ENCODE results near the gene NFATC1.

Gene NFATC1

DNA sequence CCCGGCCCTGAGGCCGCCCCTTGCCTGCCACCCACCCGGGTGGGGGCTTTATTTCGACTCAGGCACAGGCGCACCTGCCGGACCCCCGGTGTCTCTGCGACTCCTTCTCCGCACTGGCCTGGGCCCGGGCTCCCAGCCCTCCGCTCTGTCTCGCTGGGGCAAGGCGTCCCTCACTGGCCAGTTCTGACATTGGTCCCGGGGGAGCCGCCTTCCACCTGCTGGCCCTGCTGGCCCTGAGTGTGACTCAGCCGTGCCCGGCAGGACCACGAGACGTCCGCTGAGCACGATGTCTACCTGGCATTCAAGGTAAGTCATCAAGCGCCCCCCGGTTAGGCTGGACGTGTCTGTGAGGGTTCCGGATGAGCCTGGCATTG is 152.3 kb downstream of the NFATC1 start:
- Histone ChIP-seq H3K27me3 (ENCODE audit: control insufficient read depth, insufficient read depth, low read length) (no peaks in the 10 kb centered on the region), H3K9me3 (ENCODE audit: control insufficient read depth, insufficient read depth, low read length) (no peaks in the 10 kb centered on the region)

GRCh38 chr18:79548621-79548985 is 152.9 kb downstream of the NFATC1 start:
- H3K4me1 ChIP-seq (ENCODE audit: control insufficient read depth, insufficient read depth, low read length) = no peaks in the 10 kb centered on the region
- no peaks in the 10 kb centered on the region for H3K36me3 ChIP-seq (ENCODE audit: control insufficient read depth, insufficient read depth, low read length)
- H3K4me3 ChIP-seq (ENCODE audit: low read depth, low read length) = no peak overlapping the region
- H3K27me3 ChIP-seq (ENCODE audit: control insufficient read depth, insufficient read depth, low read length) = no peaks in the 10 kb centered on the region
- no peaks in the 10 kb centered on the region for H3K9me3 ChIP-seq (ENCODE audit: control insufficient read depth, insufficient read depth, low read length)
- H3K9ac ChIP-seq (ENCODE audit: low read depth, low read length) = no peak overlapping the region

More for the DNA sequence above, 152.3 kb downstream of the NFATC1 start:
- H3K9ac ChIP-seq (ENCODE audit: low read depth, low read length) = no peak overlapping the region
- H3K36me3 ChIP-seq (ENCODE audit: control insufficient read depth, insufficient read depth, low read length) = no peaks in the 10 kb centered on the region
- H3K4me1 ChIP-seq (ENCODE audit: control insufficient read depth, insufficient read depth, low read length) = no peaks in the 10 kb centered on the region
- H3K4me3 ChIP-seq (ENCODE audit: low read depth, low read length) = no peak overlapping the region

DNA sequence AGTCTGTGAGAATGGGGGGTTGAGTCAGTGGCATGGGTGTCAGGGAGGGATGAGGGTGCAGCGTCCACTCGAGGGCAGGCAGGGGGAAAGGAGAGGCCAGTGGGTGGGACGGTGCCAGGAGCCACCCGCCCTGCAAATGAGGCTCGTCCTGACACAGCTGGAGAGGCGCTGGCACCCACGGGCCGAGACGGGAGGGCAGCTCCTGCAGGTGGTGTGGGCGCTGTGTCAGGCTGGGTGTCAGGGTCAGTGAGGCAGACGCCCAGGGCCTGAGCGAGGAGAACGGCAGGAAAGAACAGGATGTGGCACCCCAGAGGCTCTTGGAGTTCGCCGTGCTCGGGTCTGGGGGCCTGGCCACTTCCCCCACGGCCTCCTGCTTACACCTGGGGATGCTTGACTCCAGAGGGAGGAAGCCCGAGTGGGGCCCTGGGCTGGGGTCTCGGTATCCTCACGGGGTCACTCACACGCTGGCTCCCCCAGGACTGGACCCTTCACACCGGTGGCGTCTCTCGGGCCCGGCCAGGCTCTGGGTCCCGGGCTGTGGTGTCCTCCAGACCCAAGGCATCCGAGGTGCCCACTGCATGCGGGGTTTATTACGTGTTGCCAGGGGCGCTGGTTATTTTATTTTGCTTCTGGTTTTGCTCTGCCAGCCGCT is 153.4 kb downstream of the NFATC1 start:
- H3K4me3 ChIP-seq (ENCODE audit: low read depth, low read length) = no peak overlapping the region
- H3K9me3 ChIP-seq (ENCODE audit: control insufficient read depth, insufficient read depth, low read length) = no peaks in the 10 kb centered on the region
- H3K9ac ChIP-seq (ENCODE audit: low read depth, low read length) = no peak overlapping the region
- H3K36me3 ChIP-seq (ENCODE audit: control insufficient read depth, insufficient read depth, low read length) = no peaks in the 10 kb centered on the region
- no peaks in the 10 kb centered on the region for H3K4me1 ChIP-seq (ENCODE audit: control insufficient read depth, insufficient read depth, low read length)
- no peaks in the 10 kb centered on the region for H3K27me3 ChIP-seq (ENCODE audit: control insufficient read depth, insufficient read depth, low read length)

DNA sequence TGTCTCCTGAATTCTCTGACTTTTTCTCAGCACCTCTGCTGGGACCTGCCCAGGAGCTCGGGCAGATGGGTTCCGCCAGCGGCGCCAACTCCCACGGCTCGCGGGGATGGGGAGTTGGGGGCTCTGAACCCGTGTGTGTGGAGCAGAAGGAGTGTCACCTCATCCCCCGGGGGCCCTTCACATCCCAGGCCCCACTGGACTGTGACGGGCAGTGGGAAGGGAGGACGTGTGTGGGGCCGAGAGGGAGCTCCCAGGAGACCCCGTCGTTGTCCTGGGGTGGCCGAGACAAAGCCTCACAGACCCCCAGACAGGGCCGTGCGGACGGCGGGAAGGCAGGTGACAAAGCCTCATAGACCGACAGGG is 153.9 kb downstream of the NFATC1 start:
- no peak overlapping the region for H3K9ac ChIP-seq (ENCODE audit: low read depth, low read length)
- H3K27me3 ChIP-seq (ENCODE audit: control insufficient read depth, insufficient read depth, low read length) = no peaks in the 10 kb centered on the region
- H3K4me1 ChIP-seq (ENCODE audit: control insufficient read depth, insufficient read depth, low read length) = no peaks in the 10 kb centered on the region
- no peak overlapping the region for H3K4me3 ChIP-seq (ENCODE audit: low read depth, low read length)
- no peaks in the 10 kb centered on the region for H3K9me3 ChIP-seq (ENCODE audit: control insufficient read depth, insufficient read depth, low read length)
- no peaks in the 10 kb centered on the region for H3K36me3 ChIP-seq (ENCODE audit: control insufficient read depth, insufficient read depth, low read length)

DNA sequence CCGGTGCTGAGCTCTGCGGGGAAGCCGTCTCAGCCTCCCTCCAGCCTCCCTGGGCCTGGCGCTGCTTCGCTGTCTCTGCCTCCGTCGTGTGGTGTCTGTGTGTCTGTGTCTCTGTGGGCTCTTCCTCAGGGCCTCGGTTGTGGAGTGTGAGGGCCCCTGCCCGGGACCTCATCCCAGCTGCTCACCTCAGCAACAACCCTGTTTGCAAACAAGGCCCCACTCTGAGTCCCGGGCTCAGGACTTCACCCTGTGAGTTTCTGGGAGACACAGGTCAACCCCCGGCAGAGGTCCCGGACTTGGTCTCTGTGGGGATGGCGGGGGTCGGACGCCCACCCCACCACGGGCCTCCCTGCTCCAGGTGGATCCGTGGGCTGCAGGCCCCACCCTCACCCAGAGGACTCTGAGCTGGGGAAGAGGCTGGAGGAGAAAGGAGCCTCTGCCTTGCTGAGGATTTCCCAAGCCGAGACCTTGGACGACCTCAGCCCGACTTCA is 156.5 kb downstream of the NFATC1 start:
- H3K27me3 ChIP-seq (ENCODE audit: control insufficient read depth, insufficient read depth, low read length) = no peaks in the 10 kb centered on the region
- H3K9ac ChIP-seq (ENCODE audit: low read depth, low read length) = no peak overlapping the region
- H3K4me3 ChIP-seq (ENCODE audit: low read depth, low read length) = no peak overlapping the region

DNA sequence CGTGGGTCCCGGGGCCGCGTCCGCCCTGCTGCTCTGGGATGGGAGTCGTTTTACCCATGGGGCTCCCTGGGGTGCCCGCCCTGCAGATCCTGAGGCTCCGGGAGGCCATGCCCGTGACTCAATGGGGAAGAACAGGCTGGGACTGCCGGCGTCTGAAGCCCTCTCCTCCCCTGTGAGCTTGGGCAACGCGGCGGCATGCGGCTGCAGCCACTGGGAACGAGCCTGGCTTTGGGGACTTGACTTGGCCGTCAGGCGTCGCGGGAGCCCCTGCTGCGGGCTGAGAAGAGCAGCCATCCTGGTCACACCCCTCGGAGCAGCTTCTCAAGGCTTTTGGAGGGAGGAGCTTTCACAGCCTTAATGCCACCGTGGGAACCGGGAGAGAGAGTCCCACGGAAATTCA is 157.0 kb downstream of the NFATC1 start:
- Histone ChIP-seq H3K36me3 (ENCODE audit: control insufficient read depth, insufficient read depth, low read length) (no peaks in the 10 kb centered on the region), H3K9ac (ENCODE audit: low read depth, low read length) (no peak overlapping the region), H3K27me3 (ENCODE audit: control insufficient read depth, insufficient read depth, low read length) (no peaks in the 10 kb centered on the region), H3K4me3 (ENCODE audit: low read depth, low read length) (no peak overlapping the region), H3K9me3 (ENCODE audit: control insufficient read depth, insufficient read depth, low read length) (no peaks in the 10 kb centered on the region), H3K4me1 (ENCODE audit: control insufficient read depth, insufficient read depth, low read length) (no peaks in the 10 kb centered on the region)

More for the DNA sequence above, 156.5 kb downstream of the NFATC1 start:
- Histone ChIP-seq H3K4me1 (ENCODE audit: control insufficient read depth, insufficient read depth, low read length) (no peaks in the 10 kb centered on the region), H3K36me3 (ENCODE audit: control insufficient read depth, insufficient read depth, low read length) (no peaks in the 10 kb centered on the region), H3K9me3 (ENCODE audit: control insufficient read depth, insufficient read depth, low read length) (no peaks in the 10 kb centered on the region)

- Histone ChIP-seq H3K27me3 (ENCODE audit: control insufficient read depth, insufficient read depth, low read length) (no peaks in the 10 kb centered on the region), H3K4me1 (ENCODE audit: control insufficient read depth, insufficient read depth, low read length) (no peaks in the 10 kb centered on the region), H3K4me3 (ENCODE audit: low read depth, low read length) (no peak overlapping the region), H3K36me3 (ENCODE audit: control insufficient read depth, insufficient read depth, low read length) (no peaks in the 10 kb centered on the region), H3K9me3 (ENCODE audit: control insufficient read depth, insufficient read depth, low read length) (no peaks in the 10 kb centered on the region), H3K9ac (ENCODE audit: low read depth, low read length) (no peak overlapping the region)
These were observed 157.4 kb downstream of the NFATC1 start for GRCh38 chr18:79553154-79553553.

GRCh38 chr18:79553696-79554095 is 158.0 kb downstream of the NFATC1 start:
- no peaks in the 10 kb centered on the region for H3K9me3 ChIP-seq (ENCODE audit: control insufficient read depth, insufficient read depth, low read length)
- H3K4me3 ChIP-seq (ENCODE audit: low read depth, low read length) = no peak overlapping the region
- no peaks in the 10 kb centered on the region for H3K4me1 ChIP-seq (ENCODE audit: control insufficient read depth, insufficient read depth, low read length)
- H3K9ac ChIP-seq (ENCODE audit: low read depth, low read length) = no peak overlapping the region
- no peaks in the 10 kb centered on the region for H3K36me3 ChIP-seq (ENCODE audit: control insufficient read depth, insufficient read depth, low read length)
- H3K27me3 ChIP-seq (ENCODE audit: control insufficient read depth, insufficient read depth, low read length) = no peaks in the 10 kb centered on the region

DNA sequence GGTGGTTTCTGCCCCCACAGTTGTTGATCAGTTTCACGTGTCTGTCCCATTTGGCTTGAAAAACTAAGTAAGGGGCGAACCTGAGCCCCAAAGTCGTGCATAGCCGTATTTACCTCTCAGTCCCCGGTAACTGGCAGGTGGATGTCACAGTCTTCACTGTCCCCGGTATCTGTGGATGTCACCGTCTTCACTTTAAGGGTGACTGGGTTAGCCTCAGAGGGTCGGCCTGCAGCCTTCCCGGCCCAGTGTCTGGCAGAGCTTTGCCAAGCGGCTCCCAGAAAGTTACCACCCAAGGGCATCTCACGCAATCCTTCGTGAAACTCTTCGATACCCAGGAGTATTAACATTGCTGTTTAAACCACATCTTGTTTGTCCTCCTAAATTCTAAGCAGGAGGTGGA is 158.6 kb downstream of the NFATC1 start:
- Histone ChIP-seq H3K27me3 (ENCODE audit: control insufficient read depth, insufficient read depth, low read length) (no peaks in the 10 kb centered on the region), H3K36me3 (ENCODE audit: control insufficient read depth, insufficient read depth, low read length) (no peaks in the 10 kb centered on the region), H3K9ac (ENCODE audit: low read depth, low read length) (no peak overlapping the region), H3K9me3 (ENCODE audit: control insufficient read depth, insufficient read depth, low read length) (no peaks in the 10 kb centered on the region), H3K4me1 (ENCODE audit: control insufficient read depth, insufficient read depth, low read length) (no peaks in the 10 kb centered on the region), H3K4me3 (ENCODE audit: low read depth, low read length) (no peak overlapping the region)

GRCh38 chr18:79554945-79555645 is 159.4 kb downstream of the NFATC1 start:
- no peaks in the 10 kb centered on the region for H3K36me3 ChIP-seq (ENCODE audit: control insufficient read depth, insufficient read depth, low read length)
- no peak overlapping the region for H3K9ac ChIP-seq (ENCODE audit: low read depth, low read length)
- no peaks in the 10 kb centered on the region for H3K27me3 ChIP-seq (ENCODE audit: control insufficient read depth, insufficient read depth, low read length)
- H3K4me3 ChIP-seq (ENCODE audit: low read depth, low read length) = no peak overlapping the region
- H3K4me1 ChIP-seq (ENCODE audit: control insufficient read depth, insufficient read depth, low read length) = no peaks in the 10 kb centered on the region
- no peaks in the 10 kb centered on the region for H3K9me3 ChIP-seq (ENCODE audit: control insufficient read depth, insufficient read depth, low read length)

- no peaks in the 10 kb centered on the region for H3K36me3 ChIP-seq (ENCODE audit: control insufficient read depth, insufficient read depth, low read length)
- no peak overlapping the region for H3K9ac ChIP-seq (ENCODE audit: low read depth, low read length)
- H3K9me3 ChIP-seq (ENCODE audit: control insufficient read depth, insufficient read depth, low read length) = no peaks in the 10 kb centered on the region
- H3K27me3 ChIP-seq (ENCODE audit: control insufficient read depth, insufficient read depth, low read length) = no peaks in the 10 kb centered on the region
- no peak overlapping the region for H3K4me3 ChIP-seq (ENCODE audit: low read depth, low read length)
- no peaks in the 10 kb centered on the region for H3K4me1 ChIP-seq (ENCODE audit: control insufficient read depth, insufficient read depth, low read length)
These were observed 160.2 kb downstream of the NFATC1 start for GRCh38 chr18:79555885-79556284.

DNA sequence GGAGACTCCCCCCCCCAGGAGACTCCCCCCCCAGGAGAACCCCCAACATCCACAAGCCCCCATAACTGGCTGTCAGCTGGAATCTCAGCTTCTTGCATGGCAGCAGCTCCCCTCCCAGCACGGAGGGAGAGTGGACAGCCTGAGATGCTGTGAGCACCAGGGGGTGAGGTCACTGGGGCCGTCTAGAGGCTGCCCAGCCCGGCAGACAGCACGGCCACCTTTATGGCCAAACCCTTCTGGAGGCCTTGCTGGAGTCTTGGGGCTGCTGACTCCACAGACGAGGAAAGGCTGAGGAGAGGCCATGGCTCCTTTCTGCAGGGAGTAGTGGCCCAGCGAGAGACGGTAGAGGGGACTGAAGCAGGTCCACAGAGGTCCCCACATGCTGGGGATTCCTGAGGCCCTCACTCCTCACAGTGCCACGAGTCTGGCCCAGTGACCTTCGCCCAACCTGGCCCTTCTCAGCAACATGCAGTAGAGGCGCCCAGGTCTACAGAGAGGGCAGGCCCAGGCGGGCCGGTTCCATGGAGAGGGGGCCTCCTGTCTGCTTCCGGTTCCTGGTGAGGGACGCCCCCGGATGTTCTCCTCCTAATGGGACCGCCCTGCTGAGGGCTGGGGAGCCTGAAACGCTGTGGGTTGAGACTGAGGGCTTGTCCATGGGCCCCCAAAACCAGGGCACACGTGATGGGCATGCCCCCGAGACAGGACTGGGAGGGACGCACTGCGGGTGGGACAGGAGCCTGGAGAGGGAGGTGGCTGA is 161.3 kb downstream of the NFATC1 start:
- Histone ChIP-seq H3K27me3 (ENCODE audit: control insufficient read depth, insufficient read depth, low read length) (no peaks in the 10 kb centered on the region), H3K9ac (ENCODE audit: low read depth, low read length) (no peak overlapping the region), H3K4me1 (ENCODE audit: control insufficient read depth, insufficient read depth, low read length) (no peaks in the 10 kb centered on the region), H3K4me3 (ENCODE audit: low read depth, low read length) (no peak overlapping the region), H3K9me3 (ENCODE audit: control insufficient read depth, insufficient read depth, low read length) (no peaks in the 10 kb centered on the region), H3K36me3 (ENCODE audit: control insufficient read depth, insufficient read depth, low read length) (no peaks in the 10 kb centered on the region)

Data from iPS-15b (cell line).